A549 (cell line): ENCODE data around the gene NOP9.

Experiments used
- CTCF ChIP-seq: fragments of >200 bp; sonication (Bioruptor Twin); formaldehyde crosslinking; IDR thresholded peaks from 3 replicates; pipeline ENCODE4 v1.5.1; 2016
- EP300 ChIP-seq, 2 experiments: fragments of >200 bp; sonication (Bioruptor Twin); formaldehyde crosslinking; IDR thresholded peaks; 2 replicates in 1 of 2; 3 replicates in 1 of 2; pipeline ENCODE4 v1.6.1; 2016 to 2017
- HOXA7 ChIP-seq: fragments of 250-450 bp; sonication (Bioruptor Pico); IDR thresholded peaks from 2 replicates; pipeline ENCODE4 v1.5.0; 2020; ENCODE audit warnings: mild to moderate bottlenecking, moderate library complexity
- MYC ChIP-seq: IDR thresholded peaks from 2 replicates; pipeline ENCODE4 v1.6.1; 2012; ENCODE audit warnings: mild to moderate bottlenecking, inconsistent platforms, low read length, improper control_type of control experiment, borderline replicate concordance
- NPAS2 ChIP-seq: fragments of 250-450 bp; sonication (Bioruptor Pico); IDR thresholded peaks from 2 replicates; pipeline ENCODE4 v1.8.0; 2022; ENCODE audit warnings: mild to moderate bottlenecking, moderate library complexity, borderline replicate concordance
- PBX3 ChIP-seq: IDR thresholded peaks from 2 replicates; pipeline ENCODE4 v1.6.1; 2012
- RAD21 ChIP-seq, 2 experiments: fragments of >200 bp in 1 of 2; sonication (Bioruptor Twin) in 1 of 2; formaldehyde crosslinking in 1 of 2; IDR thresholded peaks in 1 of 2; conservative IDR thresholded peaks in 1 of 2; 2 replicates in 1 of 2; 3 replicates in 1 of 2; pipeline ENCODE4 v1.6.1; 2012 to 2018; ENCODE audit warnings: inconsistent platforms in 1 of 2
- RNF2 ChIP-seq: fragments of 200-600 bp; sonication (generic); IDR thresholded peaks from 2 replicates; pipeline ENCODE4 v1.6.1; 2016; ENCODE audit warnings: low read depth, mild to moderate bottlenecking, antibody characterized with exemption, moderate library complexity, borderline replicate concordance
- ZFP36 ChIP-seq: fragments of 450-650 bp; IDR thresholded peaks from 2 replicates; pipeline ENCODE4 v1.6.1; 2014; ENCODE audit warnings: borderline replicate concordance; ENCODE audit not compliant: partially characterized antibody

- TF ChIP-seq RNF2: no peak
- TF ChIP-seq RAD21 (conservative IDR thresholded peaks at IDR 0.05 in 1 of 2, IDR thresholded peaks at IDR 0.05 in 1 of 2): no peak
- no peak for TF ChIP-seq CTCF
- no peak for TF ChIP-seq PBX3
- TF ChIP-seq MYC: no peak
- TF ChIP-seq HOXA7 (CRISPR knock-in tag): no peak
- no peak for TF ChIP-seq NPAS2 (CRISPR knock-in tag)
- TF ChIP-seq ZFP36: no peak
- TF ChIP-seq EP300 (IDR thresholded peaks at IDR 0.05): no peak
Measured at GRCh38 chr14:24256960-24257359, 42.7 kb upstream of the NOP9 start.
